Stimulated activated naive B cell treated with anti-CD40 and anti-IgM and Interleukin-4, amounts not matched to agents 10 μg/mL and 1 μg/mL and 100 μg/mL, for 72 hours (primary cell): Measurements from ENCODE around the gene NMRK2.
"Not testable (repeated sequence)": the region's sequence is repeated elsewhere in the genome, so short reads cannot be mapped to it uniquely, and the experiment has no call there.

Experiments
- ATAC-seq, 2 donors: fragments of 150-1000 bp; cut with Tn5 transposase; replicated peaks; 2 replicates each; pipeline ENCODE4 v1.10.0; 2021; ENCODE audit warnings: moderate library complexity in 1 of 2
- DNase-seq: peaks from one replicate; pipeline ENCODE4 v3.0.0; 2021
- H3K27ac Mint-ChIP-seq: one replicate; pipeline ENCODE4 v1.8.0; 2022; ENCODE audit warnings: mild to moderate bottlenecking, mixed read lengths
- H3K27me3 Mint-ChIP-seq, 2 donors: one replicate each; pipeline ENCODE4 v1.8.0; 2022; ENCODE audit warnings: mixed read lengths in 2 of 2
- H3K36me3 Mint-ChIP-seq, 2 donors: one replicate each; pipeline ENCODE4 v1.8.0; 2022; ENCODE audit warnings: mixed read lengths in 2 of 2, mild to moderate bottlenecking in 1 of 2
- H3K4me1 Mint-ChIP-seq, 2 donors: one replicate each; pipeline ENCODE4 v1.8.0; 2022; ENCODE audit warnings: mixed read lengths in 2 of 2, mild to moderate bottlenecking in 1 of 2
- H3K4me3 Mint-ChIP-seq, 2 donors: one replicate each; pipeline ENCODE4 v1.8.0; 2022; ENCODE audit warnings: mild to moderate bottlenecking in 2 of 2, mixed read lengths in 2 of 2, moderate library complexity in 1 of 2
- H3K9me3 Mint-ChIP-seq, 2 donors: one replicate each; pipeline ENCODE4 v1.8.0; 2022; ENCODE audit warnings: mixed read lengths in 2 of 2, mild to moderate bottlenecking in 1 of 2

NMRK2 gene

GRCh38 chr19:3932931-3933810 is at the start of gene NMRK2:
NMRK2 (plus strand) TSS chr19:3933069; CDS start chr19:3933672, 603 bp downstream.
- H3K27ac Mint-ChIP-seq = no peak within 1 kb of the TSS
- ATAC-seq (peak; percentile 36 to 64), DNase-seq (no peak)
- H3K9me3 Mint-ChIP-seq = no peaks in the 10 kb centered on the region
- peaks cover 13 to 42% of the 10 kb centered on the region in 2 donors for H3K27me3 Mint-ChIP-seq
- H3K4me3 Mint-ChIP-seq = peak within 1 kb of the TSS; percentile 51 to 52
- H3K36me3 Mint-ChIP-seq = no peaks in the 10 kb centered on the region
- H3K4me1 Mint-ChIP-seq = peaks cover 2 to 5% of the 10 kb centered on the region in 2 donors

- peaks cover 0 to 4% of the 10 kb centered on the region in 2 donors for H3K27me3 Mint-ChIP-seq
- ATAC-seq = no peak
- DNase-seq = no peak
- H3K4me3 Mint-ChIP-seq = no peak overlapping the region
- H3K36me3 Mint-ChIP-seq = no peaks in the 10 kb centered on the region
- H3K4me1 Mint-ChIP-seq = no peaks in the 10 kb centered on the region
- no peaks in the 10 kb centered on the region for H3K9me3 Mint-ChIP-seq
- H3K27ac Mint-ChIP-seq = no peak overlapping the region
Observed at GRCh38 chr19:3890591-3890990, 42.3 kb upstream of the NMRK2 start.

- H3K4me1 Mint-ChIP-seq = no peaks in the 10 kb centered on the region
- no peaks in the 10 kb centered on the region for H3K36me3 Mint-ChIP-seq
- ATAC-seq = no peak
- H3K27me3 Mint-ChIP-seq = peaks cover 0 to 4% of the 10 kb centered on the region in 2 donors
- no peak for DNase-seq
- no peak overlapping the region for H3K27ac Mint-ChIP-seq
- no peak overlapping the region for H3K4me3 Mint-ChIP-seq
- H3K9me3 Mint-ChIP-seq = no peaks in the 10 kb centered on the region
Observed at GRCh38 chr19:3893509-3894179, 39.2 kb upstream of the NMRK2 start.

- not testable (repeated sequence) for H3K4me3 Mint-ChIP-seq, H3K27me3 Mint-ChIP-seq, ATAC-seq, H3K36me3 Mint-ChIP-seq, H3K4me1 Mint-ChIP-seq, H3K9me3 Mint-ChIP-seq, DNase-seq, H3K27ac Mint-ChIP-seq
Observed at GRCh38 chr19:3894959-3895358, 37.9 kb upstream of the NMRK2 start.

- no peak overlapping the region for H3K4me3 Mint-ChIP-seq
- no peak for DNase-seq
- H3K9me3 Mint-ChIP-seq = peaks cover 3 to 4% of the 10 kb centered on the region in 2 donors
- ATAC-seq = no peak
- no peaks in the 10 kb centered on the region for H3K36me3 Mint-ChIP-seq
- no peaks in the 10 kb centered on the region for H3K4me1 Mint-ChIP-seq
- H3K27me3 Mint-ChIP-seq = peaks cover 8 to 9% of the 10 kb centered on the region in 2 donors
- H3K27ac Mint-ChIP-seq = no peak overlapping the region
Observed at GRCh38 chr19:3895788-3896187, 37.1 kb upstream of the NMRK2 start.

- Mint-ChIP-seq H3K4me1 (no peaks in the 10 kb centered on the region), H3K27me3 (peaks cover 8 to 9% of the 10 kb centered on the region in 2 donors), H3K4me3 (no peak overlapping the region), H3K36me3 (no peaks in the 10 kb centered on the region), H3K9me3 (peaks cover 3 to 4% of the 10 kb centered on the region in 2 donors), H3K27ac (no peak overlapping the region)
- no peak for ATAC-seq
- DNase-seq = no peak
Observed at GRCh38 chr19:3897936-3898335, 34.9 kb upstream of the NMRK2 start.

- Mint-ChIP-seq H3K27me3 (peaks cover 8 to 9% of the 10 kb centered on the region in 2 donors), H3K4me1 (no peaks in the 10 kb centered on the region), H3K36me3 (no peaks in the 10 kb centered on the region), H3K4me3 (no peak overlapping the region), H3K9me3 (peaks cover 3 to 4% of the 10 kb centered on the region in 2 donors), H3K27ac (no peak overlapping the region)
- no peak for ATAC-seq
- no peak for DNase-seq
Observed at GRCh38 chr19:3898426-3898825, 34.4 kb upstream of the NMRK2 start.

- Mint-ChIP-seq H3K36me3 (peaks cover 0 to 2% of the 10 kb centered on the region in 2 donors), H3K27ac (no peak overlapping the region), H3K4me3 (no peak overlapping the region), H3K9me3 (peaks cover 3 to 4% of the 10 kb centered on the region in 2 donors), H3K4me1 (no peaks in the 10 kb centered on the region), H3K27me3 (peaks cover 8 to 9% of the 10 kb centered on the region in 2 donors)
- ATAC-seq = no peak
- DNase-seq = no peak
Observed at GRCh38 chr19:3899531-3900294, 33.2 kb upstream of the NMRK2 start.

- no peak for DNase-seq
- peaks cover 0 to 2% of the 10 kb centered on the region in 2 donors for H3K36me3 Mint-ChIP-seq
- H3K4me3 Mint-ChIP-seq = no peak overlapping the region
Observed at GRCh38 chr19:3902317-3902973, 30.4 kb upstream of the NMRK2 start.

GRCh38 chr19:3904233-3904632 is 28.6 kb upstream of the NMRK2 start:
- no peak for ATAC-seq
- peaks cover 0 to 1% of the 10 kb centered on the region in 2 donors for H3K9me3 Mint-ChIP-seq
- H3K4me3 Mint-ChIP-seq = no peak overlapping the region
- DNase-seq = no peak
- peaks cover 1 to 3% of the 10 kb centered on the region in 2 donors for H3K36me3 Mint-ChIP-seq
- H3K4me1 Mint-ChIP-seq = no peaks in the 10 kb centered on the region
- H3K27me3 Mint-ChIP-seq = peaks cover 11 to 14% of the 10 kb centered on the region in 2 donors
- no peak overlapping the region for H3K27ac Mint-ChIP-seq

More at GRCh38 chr19:3902317-3902973, 30.4 kb upstream of the NMRK2 start:
- Mint-ChIP-seq H3K27ac (no peak overlapping the region), H3K9me3 (peaks cover 3 to 4% of the 10 kb centered on the region in 2 donors), H3K4me1 (no peaks in the 10 kb centered on the region), H3K27me3 (peaks cover 8 to 11% of the 10 kb centered on the region in 2 donors)
- ATAC-seq = no peak

- no peaks in the 10 kb centered on the region for H3K4me1 Mint-ChIP-seq
- peaks cover 3 to 6% of the 10 kb centered on the region in 2 donors for H3K36me3 Mint-ChIP-seq
- no peak overlapping the region for H3K27ac Mint-ChIP-seq
- H3K4me3 Mint-ChIP-seq = no peak overlapping the region
- ATAC-seq (no peak), DNase-seq (no peak)
- H3K27me3 Mint-ChIP-seq = peaks cover 6% of the 10 kb centered on the region in 2 donors
- peaks cover 0 to 3% of the 10 kb centered on the region in 2 donors for H3K9me3 Mint-ChIP-seq
Observed at GRCh38 chr19:3907626-3908265, 25.1 kb upstream of the NMRK2 start.

GRCh38 chr19:3908266-3909054 is 24.4 kb upstream of the NMRK2 start:
- H3K27me3 Mint-ChIP-seq = peaks cover 6% of the 10 kb centered on the region in 2 donors

GRCh38 chr19:3910105-3910504 is 22.8 kb upstream of the NMRK2 start:
- H3K9me3 Mint-ChIP-seq = peaks cover 0 to 3% of the 10 kb centered on the region in 2 donors
- ATAC-seq (no peak), DNase-seq (no peak)
- no peaks in the 10 kb centered on the region for H3K4me1 Mint-ChIP-seq
- peaks cover 6% of the 10 kb centered on the region in 2 donors for H3K27me3 Mint-ChIP-seq
- no peak overlapping the region for H3K27ac Mint-ChIP-seq
- no peak overlapping the region for H3K4me3 Mint-ChIP-seq
- H3K36me3 Mint-ChIP-seq = peaks cover 3 to 4% of the 10 kb centered on the region in 2 donors

More at GRCh38 chr19:3908266-3909054, 24.4 kb upstream of the NMRK2 start:
- Mint-ChIP-seq H3K36me3 (peaks cover 3 to 6% of the 10 kb centered on the region in 2 donors), H3K4me3 (no peak overlapping the region), H3K9me3 (peaks cover 0 to 3% of the 10 kb centered on the region in 2 donors), H3K4me1 (no peaks in the 10 kb centered on the region), H3K27ac (no peak overlapping the region)
- DNase-seq = no peak
- no peak for ATAC-seq
